Thymus (tissue), 2 donors: Measurements from ENCODE around the gene CCN5. TPM values are rescaled to one million over a fixed set of nuclear protein-coding genes. Genes with fewer than 3 reads are reported as not detected.

Experiments used
- polyA plus RNA-seq: library from polyadenylated mRNA; stranded (reverse); fragments of 200-250 nt; gene quantifications from one replicate; pipeline ENCODE4 v1.2.3, GENCODE V29; 2013
- total RNA-seq: library from RNA; stranded (reverse); fragments of 120-200 nt; gene quantifications from one replicate; pipeline ENCODE4 v1.2.4, GENCODE V29; 2013
- donor health status: healthy.

Gene CCN5
- total and polyA plus RNA-seq, 2 donors, result 0.05 to 3.5 TPM

Other genes starting within 250 kb of the CCN5 start
- gene TTPAL, start 239.5 kb upstream of the CCN5 start, total RNA-seq, result 4.1 TPM
- 8.7 TPM for gene TTPAL, start 239.5 kb upstream of the CCN5 start, polyA plus RNA-seq
- gene SERINC3, start 193.3 kb upstream of the CCN5 start, total RNA-seq, result 34.8 TPM
- 51.2 TPM for gene SERINC3, start 193.3 kb upstream of the CCN5 start, polyA plus RNA-seq
- 27.7 TPM for gene PKIG, start 132.8 kb upstream of the CCN5 start, total RNA-seq
- gene PKIG, start 132.8 kb upstream of the CCN5 start, polyA plus RNA-seq, result 41.7 TPM
- 296 TPM for gene ADA, start 63.7 kb upstream of the CCN5 start, total RNA-seq
- 61.1 TPM for gene ADA, start 63.7 kb upstream of the CCN5 start, polyA plus RNA-seq
- gene KCNK15, start 30.5 kb downstream of the CCN5 start, total RNA-seq, result 0.05 TPM
- 0.16 TPM for gene KCNK15, start 30.5 kb downstream of the CCN5 start, polyA plus RNA-seq
- 0.14 TPM for gene RIMS4, start 95.2 kb downstream of the CCN5 start, total RNA-seq
- 0.21 TPM for gene RIMS4, start 95.2 kb downstream of the CCN5 start, polyA plus RNA-seq
- 109 TPM for gene YWHAB, start 170.3 kb downstream of the CCN5 start, total RNA-seq
- gene YWHAB, start 170.3 kb downstream of the CCN5 start, polyA plus RNA-seq, result 107 TPM
- 7.2 TPM for gene PABPC1L, start 194.7 kb downstream of the CCN5 start, total RNA-seq
- gene PABPC1L, start 194.7 kb downstream of the CCN5 start, polyA plus RNA-seq, result 131 TPM
- 16.8 TPM for gene TOMM34, start 245.0 kb downstream of the CCN5 start, total RNA-seq
- gene TOMM34, start 245.0 kb downstream of the CCN5 start, polyA plus RNA-seq, result 20.0 TPM